ENCODE results near the gene IPP.

DNA sequence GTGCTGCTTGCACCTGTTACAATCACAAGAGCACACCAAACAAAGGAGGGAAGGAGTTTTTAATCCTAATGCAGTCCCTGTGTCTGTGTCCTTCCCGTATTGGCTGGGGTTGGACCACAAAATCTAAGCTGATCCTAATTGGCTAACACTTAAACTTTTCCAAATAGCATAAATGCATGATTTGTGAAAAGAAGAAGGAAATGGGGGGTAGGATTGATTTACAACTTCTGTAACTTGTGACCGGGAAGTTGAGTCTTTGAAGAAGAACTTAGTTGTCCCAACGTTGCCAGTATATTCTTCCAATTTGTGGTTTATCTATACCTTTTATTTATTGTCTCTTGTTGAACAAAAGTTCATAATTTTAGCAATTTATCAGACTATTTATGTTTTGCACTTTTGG lies 11.8 kb upstream of the IPP start:
- TF ChIP-seq SUZ12 (IDR thresholded peaks at IDR 0.05) = no peak
- no peak for TF ChIP-seq SP1 (IDR thresholded peaks at IDR 0.05)
- no peak for TF ChIP-seq BHLHE40 (IDR thresholded peaks at IDR 0.05; ENCODE audit: borderline replicate concordance)
- no peak for TF ChIP-seq TARDBP (IDR thresholded peaks at IDR 0.05)
- TF ChIP-seq ZNF384 (IDR thresholded peaks at IDR 0.05) = no peak
- TF ChIP-seq ELF4 (IDR thresholded peaks at IDR 0.05) = no peak
- TF ChIP-seq FOXM1 (IDR thresholded peaks at IDR 0.05; ENCODE audit: borderline replicate concordance) = no peak
- no peak for TF ChIP-seq FOXA1 (IDR thresholded peaks at IDR 0.05)
- no peak for TF ChIP-seq LEF1 (IDR thresholded peaks at IDR 0.05; ENCODE audit: borderline replicate concordance)
- no peak for TF ChIP-seq PKNOX1 (IDR thresholded peaks at IDR 0.05)
- TF ChIP-seq ARNT (IDR thresholded peaks at IDR 0.05) = no peak
- TF ChIP-seq NFRKB (IDR thresholded peaks at IDR 0.05) = no peak
- TF ChIP-seq CTBP1 (IDR thresholded peaks at IDR 0.05; ENCODE audit: borderline replicate concordance) = no peak

Data from HEK293T (cell line).